GM21723 (cell line): ENCODE data around the gene TCHP.

Experiments
- ATAC-seq: cut with Tn5 transposase; IDR thresholded peaks from one replicate; pipeline ENCODE4 v1.9.1; 2021; ENCODE audit warnings: mild to moderate bottlenecking, moderate library complexity; ENCODE audit not compliant: unreplicated experiment

Gene TCHP

DNA sequence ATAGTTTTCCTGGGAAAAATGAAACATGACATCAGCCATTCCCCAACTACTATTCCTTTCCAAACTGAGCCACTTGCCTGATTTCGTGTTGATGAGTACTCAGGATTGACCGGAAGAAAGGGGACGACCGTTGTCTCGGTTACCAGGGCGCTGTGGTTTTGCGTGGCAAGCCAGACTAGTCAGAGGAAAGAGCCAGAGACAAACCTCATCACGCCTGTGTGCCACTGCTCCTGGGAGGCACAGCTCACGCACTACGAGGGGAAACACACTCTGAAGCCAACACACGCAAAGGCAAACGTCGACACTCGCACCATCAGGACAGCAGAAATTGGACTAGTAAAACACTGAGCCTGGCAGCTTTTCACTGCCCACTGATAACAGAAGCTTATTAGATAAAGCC lies 61.1 kb downstream of the TCHP start:
- ATAC-seq = no peak

DNA sequence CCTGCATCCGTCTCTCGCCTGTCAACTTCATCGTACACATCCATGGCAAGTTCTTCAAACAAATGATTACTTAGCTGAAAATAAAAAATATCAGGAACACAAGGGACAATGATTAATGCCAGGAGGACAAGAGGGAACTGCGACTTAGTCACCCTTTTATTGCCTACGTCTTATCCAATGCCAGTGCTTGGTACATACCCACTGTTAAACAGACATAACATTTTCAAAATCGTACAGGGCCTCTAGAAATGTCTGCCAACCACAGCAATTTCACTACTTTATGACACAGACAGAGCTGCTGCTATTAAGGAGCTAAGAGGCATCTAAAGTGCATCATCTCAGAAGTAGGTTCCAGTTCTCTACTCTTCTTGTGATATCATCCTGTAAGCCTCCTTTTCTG lies 61.5 kb downstream of the TCHP start:
- no peak for ATAC-seq

DNA sequence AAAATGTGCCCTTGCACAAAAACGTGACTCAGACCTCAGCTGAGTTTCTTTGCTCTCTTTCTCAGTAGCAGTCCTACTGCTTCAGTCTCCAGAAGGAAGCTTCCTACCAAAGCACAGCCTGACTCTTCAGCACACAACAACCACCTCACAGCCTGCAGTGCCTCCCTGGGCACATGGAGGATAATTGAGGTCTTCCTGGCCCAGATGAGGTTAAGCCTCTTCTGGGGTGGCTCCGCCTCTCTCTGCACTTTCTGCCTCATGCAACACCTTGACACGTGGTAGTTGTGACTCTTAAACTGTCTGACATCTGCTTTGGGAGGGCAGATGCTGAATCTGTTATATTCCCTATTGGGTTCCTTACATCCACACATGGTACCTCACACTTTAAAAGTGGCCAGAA lies 62.3 kb downstream of the TCHP start:
- ATAC-seq = no peak

DNA sequence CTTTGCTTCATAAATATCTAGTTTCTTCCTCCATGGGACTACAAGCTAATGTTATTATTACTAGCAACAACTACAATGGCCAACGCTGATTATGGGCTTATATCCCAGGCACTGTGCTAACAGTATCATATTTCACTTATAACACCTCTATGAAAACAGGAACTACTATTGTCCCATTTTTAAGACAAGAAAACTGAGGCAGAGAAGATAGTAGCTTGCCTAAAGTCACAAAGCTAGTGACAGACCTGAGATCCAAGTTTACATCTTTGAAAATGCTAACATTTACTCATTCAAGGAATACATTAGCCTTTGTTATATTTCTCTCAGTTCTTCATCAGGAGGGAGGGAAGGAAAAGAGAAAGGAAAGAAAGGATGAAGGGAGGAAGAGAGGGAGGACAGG lies 63.3 kb downstream of the TCHP start:
- ATAC-seq = no peak

DNA sequence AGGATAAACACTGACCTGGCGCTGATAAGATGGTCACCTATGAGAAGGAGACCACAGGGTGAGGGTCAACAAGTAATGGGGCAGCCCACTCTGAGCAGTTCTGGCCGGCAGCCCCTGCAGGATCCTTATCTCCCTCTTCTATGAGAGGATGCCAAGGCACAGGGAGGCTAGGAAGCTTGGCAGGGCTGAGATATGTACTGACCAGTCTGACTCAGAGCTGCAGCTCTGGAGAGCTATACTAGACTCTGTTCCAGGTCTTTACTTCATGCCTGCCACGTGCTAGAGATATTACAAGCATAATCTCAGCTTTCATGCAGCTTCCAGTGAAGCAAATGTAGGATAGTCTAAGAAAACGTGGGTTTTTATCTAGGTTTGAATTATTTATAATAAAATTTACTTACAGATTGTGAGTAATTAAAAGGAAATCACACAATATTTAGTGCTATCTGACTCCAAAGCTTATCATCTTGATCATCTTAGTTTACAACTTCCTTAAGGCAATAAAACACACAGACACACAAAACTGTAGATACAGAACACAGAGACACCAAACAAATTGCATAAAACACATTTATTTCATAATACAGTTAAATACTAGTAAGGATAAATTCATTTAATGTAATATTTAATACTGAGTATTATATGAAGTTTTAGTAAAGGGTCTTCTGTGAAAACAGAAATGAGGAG lies 63.8 kb downstream of the TCHP start:
- no peak for ATAC-seq

DNA sequence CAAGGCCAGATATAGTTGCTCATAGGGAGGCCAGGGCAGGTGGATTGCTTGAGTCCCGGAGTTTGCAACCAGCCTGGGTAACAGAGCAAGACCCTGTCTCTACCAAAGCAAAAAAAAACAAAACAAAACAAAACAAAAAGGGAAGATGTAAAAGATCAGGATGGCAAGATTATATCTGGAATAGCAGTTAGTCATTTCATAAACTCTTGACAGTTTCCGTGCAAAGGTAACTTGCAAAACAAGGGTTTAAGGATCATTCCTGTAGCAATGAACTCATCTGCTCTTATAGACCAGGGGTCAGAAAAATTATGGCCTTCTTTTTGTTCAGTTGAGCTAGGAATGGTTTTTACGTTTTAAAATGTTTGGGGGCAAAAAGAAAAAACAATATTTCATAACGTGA lies 66.5 kb downstream of the TCHP start:
- no peak for ATAC-seq

DNA sequence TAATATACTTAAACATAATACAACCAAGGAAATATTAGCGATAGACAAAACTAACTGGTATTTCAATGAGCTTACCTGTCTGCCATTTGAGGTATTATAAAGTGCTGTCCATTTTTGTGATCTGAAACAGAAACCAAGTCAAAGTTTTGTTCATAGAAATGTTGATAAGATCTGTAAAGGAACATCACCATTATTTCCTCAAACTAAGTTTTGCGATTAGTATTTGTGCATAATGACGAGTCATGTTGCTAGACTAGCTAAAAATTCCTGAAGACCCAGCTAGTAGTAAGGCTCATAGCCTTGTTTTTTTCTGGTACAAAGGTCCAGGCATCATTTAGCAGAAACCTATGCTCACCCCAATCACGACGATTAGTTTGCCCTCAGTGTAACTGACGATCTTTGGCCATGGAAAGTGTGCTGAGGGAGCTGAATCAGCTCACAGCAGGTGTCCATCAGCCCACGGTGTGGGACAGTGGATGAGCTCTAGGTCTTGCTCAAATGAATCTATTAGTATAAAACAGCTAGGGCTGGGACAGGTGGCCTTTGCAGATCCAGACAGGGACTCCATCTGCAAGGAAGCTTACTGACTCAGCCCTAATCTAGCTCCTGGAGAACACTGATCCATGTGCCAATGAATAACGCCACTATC lies 67.4 kb downstream of the TCHP start:
- ATAC-seq = no peak
